Mucosa of descending colon (tissue), 3 donors: Measurements from ENCODE around the gene PRKCZ. TPM values are rescaled to one million over a fixed set of nuclear protein-coding genes. Genes with fewer than 3 reads are reported as not detected.

Experiments used
- ATAC-seq: fragments of 200-7000 bp; cut with Tn5 transposase; one replicate; pipeline ENCODE4 v1.9.1; 2020; ENCODE audit warnings: mild to moderate bottlenecking, moderate library complexity
- DNase-seq, 3 donors: peaks; one replicate each; pipeline ENCODE4 v3.0.0-alpha.2; 2020
- H3K36me3 ChIP-seq: fragments of 200-600 bp; one replicate; pipeline ENCODE4 v1.8.0; 2021; ENCODE audit warnings: low read depth, mild to moderate bottlenecking
- H3K4me1 ChIP-seq: fragments of 200-600 bp; one replicate; pipeline ENCODE4 v1.8.0; 2021; ENCODE audit warnings: low read depth, mild to moderate bottlenecking
- H3K4me3 ChIP-seq: fragments of 200-600 bp; one replicate; pipeline ENCODE4 v1.8.0; 2021; ENCODE audit warnings: mild to moderate bottlenecking
- H3K9me3 ChIP-seq: fragments of 200-600 bp; one replicate; pipeline ENCODE4 v1.8.0; 2021; ENCODE audit warnings: mild to moderate bottlenecking
- intact Hi-C, 2 donors: fragments of 100-400 bp; cut with DNase I in 1 of 2; cut with micrococcal nuclease in 1 of 2; formaldehyde crosslinking; loops; one replicate each; pipeline versions ENCODE4 v1.11.0 to v1.11.1; 2022; cut with DNase I, micrococcal nuclease
- total RNA-seq, 3 donors: library from RNA; stranded (reverse); fragmentation: NEBNext Ultra II Directional in 2 of 3; extraction: Animal tissue kit (Norgen Biotek cat#: 25700) in 2 of 3; gene quantifications; one replicate each; pipeline versions ENCODE4 v1.2.1 to v1.2.4, GENCODE V29; 2021 to 2023
- TF ChIP-seq, protein P1 (sequence below): fragments of 200-600 bp; IDR thresholded peaks from one replicate; pipeline ENCODE4 v1.8.0; 2022; ENCODE audit warnings: antibody characterized with exemption, mild to moderate bottlenecking
- donor health status: DM: no; HTN: no; CAD: no; lungs with moderate emphysema.
- donor health status: DM: no; HTN: no; CAD: no.
- donor health status: DM: no; HTN: yes; CAD: no.

Gene PRKCZ
- total RNA-seq, 3 donors from 2014 or later, result 38.9 to 80.2 (median 53.7) TPM

DNA sequence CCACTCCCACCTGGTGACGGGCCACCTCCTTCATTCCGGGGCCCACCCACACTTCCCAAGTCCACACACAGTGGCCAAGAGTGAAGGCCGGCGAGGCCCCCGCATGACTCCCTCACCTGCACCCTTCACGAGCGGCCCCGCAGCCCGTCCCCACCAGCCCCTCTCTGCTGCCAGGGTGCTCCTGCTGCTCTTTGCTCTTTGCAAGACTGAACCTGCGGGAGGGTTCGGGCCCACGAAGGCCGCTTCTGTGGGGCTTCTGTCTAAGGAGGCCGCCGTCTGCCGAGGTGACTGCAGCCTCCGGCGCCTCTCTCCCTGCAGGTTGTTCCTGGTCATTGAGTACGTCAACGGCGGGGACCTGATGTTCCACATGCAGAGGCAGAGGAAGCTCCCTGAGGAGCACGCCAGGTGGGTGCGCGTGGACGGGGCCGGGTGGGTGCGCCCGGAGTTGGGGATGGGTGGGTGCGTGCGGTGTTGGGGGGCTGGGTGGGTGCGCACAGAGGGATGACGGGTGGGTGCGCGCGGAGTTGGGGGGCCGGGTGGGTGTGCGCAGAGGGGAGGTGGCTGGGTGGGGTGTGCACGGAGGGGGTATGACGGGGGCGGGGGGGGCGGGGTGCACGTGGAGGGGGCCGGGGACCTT, 119.1 kb downstream of the PRKCZ start:
- no peak for DNase-seq
- Histone ChIP-seq H3K36me3 (no peaks in the 10 kb centered on the region), H3K4me1 (no peaks in the 10 kb centered on the region), H3K4me3 (no peak overlapping the region), H3K9me3 (no peaks in the 10 kb centered on the region)
- TF ChIP-seq, protein P1, sequence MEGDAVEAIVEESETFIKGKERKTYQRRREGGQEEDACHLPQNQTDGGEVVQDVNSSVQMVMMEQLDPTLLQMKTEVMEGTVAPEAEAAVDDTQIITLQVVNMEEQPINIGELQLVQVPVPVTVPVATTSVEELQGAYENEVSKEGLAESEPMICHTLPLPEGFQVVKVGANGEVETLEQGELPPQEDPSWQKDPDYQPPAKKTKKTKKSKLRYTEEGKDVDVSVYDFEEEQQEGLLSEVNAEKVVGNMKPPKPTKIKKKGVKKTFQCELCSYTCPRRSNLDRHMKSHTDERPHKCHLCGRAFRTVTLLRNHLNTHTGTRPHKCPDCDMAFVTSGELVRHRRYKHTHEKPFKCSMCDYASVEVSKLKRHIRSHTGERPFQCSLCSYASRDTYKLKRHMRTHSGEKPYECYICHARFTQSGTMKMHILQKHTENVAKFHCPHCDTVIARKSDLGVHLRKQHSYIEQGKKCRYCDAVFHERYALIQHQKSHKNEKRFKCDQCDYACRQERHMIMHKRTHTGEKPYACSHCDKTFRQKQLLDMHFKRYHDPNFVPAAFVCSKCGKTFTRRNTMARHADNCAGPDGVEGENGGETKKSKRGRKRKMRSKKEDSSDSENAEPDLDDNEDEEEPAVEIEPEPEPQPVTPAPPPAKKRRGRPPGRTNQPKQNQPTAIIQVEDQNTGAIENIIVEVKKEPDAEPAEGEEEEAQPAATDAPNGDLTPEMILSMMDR, result no peak
- intact Hi-C loops, result no loop called here
- ATAC-seq, result no peak

DNA sequence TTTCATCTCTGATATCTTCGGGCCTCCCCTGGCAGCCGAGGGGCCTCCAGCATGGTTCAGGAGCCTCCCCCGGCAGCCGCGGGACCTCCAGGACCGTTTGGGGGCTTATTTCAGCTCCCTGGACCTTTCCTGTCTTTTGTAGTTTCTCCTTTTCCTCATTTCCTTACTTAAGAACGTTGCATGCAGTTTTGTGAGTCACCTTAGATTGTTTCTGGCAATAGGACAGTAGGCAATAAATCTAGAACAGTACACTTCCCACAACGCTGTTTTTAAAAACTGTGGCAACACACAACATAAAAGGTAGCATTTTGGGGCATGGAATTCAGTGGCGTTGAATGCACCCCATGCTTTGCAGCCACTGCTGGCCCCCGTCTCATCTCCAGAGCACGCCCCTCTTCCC, 120.0 kb downstream of the PRKCZ start:
- Histone ChIP-seq H3K36me3 (no peaks in the 10 kb centered on the region), H3K4me1 (no peaks in the 10 kb centered on the region), H3K9me3 (no peaks in the 10 kb centered on the region), H3K4me3 (no peak overlapping the region)
- intact Hi-C loops, result no loop called here
- DNase-seq, result no peak
- TF ChIP-seq, protein P1, result no peak
- no peak for ATAC-seq

DNA sequence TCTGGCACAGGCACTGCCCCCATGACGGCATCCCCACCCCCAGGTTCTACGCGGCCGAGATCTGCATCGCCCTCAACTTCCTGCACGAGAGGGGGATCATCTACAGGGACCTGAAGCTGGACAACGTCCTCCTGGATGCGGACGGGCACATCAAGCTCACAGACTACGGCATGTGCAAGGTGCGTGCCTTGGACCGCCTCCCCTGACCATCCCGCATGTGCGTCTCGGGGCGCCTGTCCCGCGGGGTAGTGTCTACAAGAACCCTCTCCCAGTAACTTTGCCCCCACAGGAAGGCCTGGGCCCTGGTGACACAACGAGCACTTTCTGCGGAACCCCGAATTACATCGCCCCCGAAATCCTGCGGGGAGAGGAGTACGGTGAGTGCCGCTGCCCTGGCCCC, 121.8 kb downstream of the PRKCZ start:
- Histone ChIP-seq H3K9me3 (no peaks in the 10 kb centered on the region), H3K36me3 (no peaks in the 10 kb centered on the region), H3K4me3 (no peak overlapping the region), H3K4me1 (no peaks in the 10 kb centered on the region)
- intact Hi-C loops, result no loop called here
- DNase-seq (no peak), ATAC-seq (no peak)
- TF ChIP-seq, protein P1, result no peak

DNA sequence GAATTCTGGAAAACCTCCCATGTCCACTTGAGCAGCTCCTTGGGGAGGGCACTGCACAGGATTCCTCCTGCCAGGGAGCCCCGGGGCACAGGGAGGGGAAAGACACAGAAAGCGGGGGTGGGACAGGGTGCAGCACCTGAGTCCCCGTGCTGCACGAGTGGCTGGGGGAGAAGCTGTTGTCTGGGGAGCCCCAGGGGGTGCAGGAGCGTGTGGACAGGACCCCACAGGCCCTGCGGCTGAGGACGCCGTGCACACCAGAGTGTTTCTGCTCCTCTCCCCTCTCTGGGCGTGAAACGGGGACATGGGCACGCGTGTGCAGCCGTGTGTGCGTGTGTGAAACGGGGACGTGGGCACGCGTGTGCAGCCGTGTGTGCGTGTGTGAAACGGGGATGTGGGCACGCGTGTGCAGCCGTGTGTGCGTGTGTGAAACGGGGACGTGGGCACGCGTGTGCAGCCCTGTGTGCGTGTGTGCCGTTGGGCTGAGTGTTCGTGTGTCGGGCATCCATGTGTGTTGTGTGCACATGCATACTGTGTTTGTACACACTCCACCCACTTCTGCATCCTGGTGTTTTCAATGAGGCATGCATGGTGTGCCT, 122.4 kb downstream of the PRKCZ start:
- no peaks in the 10 kb centered on the region for H3K36me3 ChIP-seq
- H3K4me3 ChIP-seq, result no peak overlapping the region
- H3K4me1 ChIP-seq, result no peaks in the 10 kb centered on the region
- intact Hi-C loops, result no loop called here
- ATAC-seq (no peak), DNase-seq (no peak)
- TF ChIP-seq, protein P1, result no peak
- no peaks in the 10 kb centered on the region for H3K9me3 ChIP-seq

DNA sequence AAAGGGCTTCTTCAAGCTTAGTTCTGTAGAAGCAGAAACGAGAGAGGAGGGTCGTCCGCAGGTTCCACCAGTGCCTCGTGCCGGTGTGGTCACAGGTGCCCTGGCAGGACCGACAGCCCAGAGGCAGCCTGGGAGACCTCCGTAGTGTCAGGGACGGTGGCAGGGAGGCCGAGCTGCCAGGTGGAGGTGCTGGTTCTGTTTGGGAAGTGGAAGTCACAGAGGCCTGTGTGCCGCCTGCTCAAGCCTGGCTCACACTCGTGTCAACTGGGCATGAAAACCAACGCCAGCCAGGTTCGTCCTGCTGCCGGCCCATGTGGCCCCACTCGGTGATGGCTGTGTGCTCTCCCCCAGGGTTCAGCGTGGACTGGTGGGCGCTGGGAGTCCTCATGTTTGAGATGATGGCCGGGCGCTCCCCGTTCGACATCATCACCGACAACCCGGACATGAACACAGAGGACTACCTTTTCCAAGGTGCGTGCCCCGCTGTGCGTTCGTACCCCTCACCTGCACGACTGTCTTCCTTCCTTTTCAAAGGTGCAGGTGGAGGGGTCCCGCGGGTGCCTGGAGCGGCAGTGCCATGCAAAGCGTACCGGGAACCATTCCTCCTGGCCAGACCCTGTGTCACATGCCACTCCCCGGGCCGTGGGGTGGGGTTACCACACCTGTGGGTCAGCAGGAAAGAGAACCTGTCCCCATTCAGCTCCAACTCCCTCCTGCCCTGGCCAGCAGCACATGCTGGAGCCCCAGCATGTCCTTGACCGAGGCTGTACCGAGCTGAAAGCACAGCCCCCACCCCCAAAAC, 123.5 kb downstream of the PRKCZ start:
- no peak overlapping the region for H3K4me3 ChIP-seq
- ATAC-seq (no peak), DNase-seq (no peak)
- intact Hi-C loops, result no loop called here
- no peaks in the 10 kb centered on the region for H3K36me3 ChIP-seq
- no peaks in the 10 kb centered on the region for H3K4me1 ChIP-seq
- H3K9me3 ChIP-seq, result no peaks in the 10 kb centered on the region
- TF ChIP-seq, protein P1, result no peak
